HepG2 (cell line): ENCODE results near the gene TMEM129. TPM values are rescaled to one million over a fixed set of nuclear protein-coding genes. Genes with fewer than 3 reads are reported as not detected.

ENCODE experiments used
- ATAC-seq: fragments of 200-7000 bp; cut with Tn5 transposase; 3 replicates; pipeline ENCODE4 v1.9.1; 2020; ENCODE audit warnings: mild to moderate bottlenecking, moderate library complexity
- BruUV-seq: library from RNA; stranded (reverse); fragments of 400-500 nt; replicated peaks from 2 replicates; lab custom pipeline; 2021; lab: Mats Ljungman, UMichigan
- CTCF ChIA-PET: fragments of 300-600 bp; formaldehyde crosslinking; extraction: SDS; loops from one replicate; lab custom pipeline; 2021; ENCODE audit warnings: low total read pairs, inconsistent platforms, low intra/inter-chr PET ratio; lab: Yijun Ruan, JAX
- POLR2A ChIA-PET: fragments of 350-600 bp; sonication (Branson Sonifier 250); formaldehyde crosslinking; loops from one replicate; lab custom pipeline; 2020; ENCODE audit warnings: antibody characterized with exemption, inconsistent platforms; lab: Yijun Ruan, JAX
- DNase-seq: peaks from one replicate; pipeline ENCODE4 v3.0.0-alpha.2; 2015; ENCODE audit warnings: low spot score
- FAIRE-seq: peaks from 3 replicates; lab custom pipeline; 2011; peaks lifted over from hg19 to GRCh38; lab: Jason Lieb, UNC
- H2AFZ ChIP-seq: one replicate; pipeline ENCODE4 v1.6.1; 2011; ENCODE audit warnings: low read length, inconsistent platforms
- H3K27ac ChIP-seq: fragments of 300-600 bp; 3 replicates; pipeline ENCODE4 v1.8.0; 2011; ENCODE audit warnings: mixed run types, mild to moderate bottlenecking, mixed read lengths, low read length, inconsistent platforms; ENCODE audit not compliant: insufficient read depth; ENCODE audit errors: extremely low read length
- H3K27me3 ChIP-seq, 2 experiments: fragments of 200-600 bp in 1 of 2; 2 replicates in 1 of 2; 3 replicates in 1 of 2; pipeline versions ENCODE4 v1.6.0 to v1.8.0; 2011; ENCODE audit warnings: low read length in 2 of 2, mild to moderate bottlenecking in 2 of 2, moderate library complexity in 2 of 2, inconsistent platforms in 1 of 2; ENCODE audit not compliant: insufficient read depth in 2 of 2, control insufficient read depth in 1 of 2
- H3K36me3 ChIP-seq, 2 experiments: fragments of 200-600 bp in 1 of 2; replicated peaks in 1 of 2; 2 replicates in 1 of 2; 3 replicates in 1 of 2; pipeline versions ENCODE4 v1.5.1 to v1.8.0; 2011; ENCODE audit warnings: low read length in 2 of 2, inconsistent platforms in 1 of 2; ENCODE audit not compliant: insufficient read depth in 2 of 2, control insufficient read depth in 1 of 2
- H3K4me1 ChIP-seq: 2 replicates; pipeline ENCODE4 v1.5.1; 2012; ENCODE audit warnings: low read length, inconsistent platforms; ENCODE audit not compliant: insufficient read depth
- H3K4me2 ChIP-seq: 2 replicates; pipeline ENCODE4 v1.6.0; 2011; ENCODE audit warnings: low read depth, low read length, inconsistent platforms
- H3K4me3 ChIP-seq, 3 experiments: fragments of 200-600 bp in 1 of 3; sonication (generic), shearing (Covaris generic) in 1 of 3; replicated peaks in 1 of 3; 2 replicates each; pipeline ENCODE4 v1.5.1; 2011 to 2016; ENCODE audit warnings: low read length in 3 of 3, inconsistent platforms in 2 of 3, low read depth in 2 of 3, mild to moderate bottlenecking in 2 of 3, control low read depth in 1 of 3, mixed read lengths in 1 of 3; ENCODE audit not compliant: insufficient read depth in 1 of 3
- H3K79me2 ChIP-seq: one replicate; pipeline ENCODE4 v1.6.1; 2011; ENCODE audit warnings: low read length, inconsistent platforms; ENCODE audit not compliant: insufficient read depth
- H3K9ac ChIP-seq: 2 replicates; pipeline ENCODE4 v1.6.0; 2011; ENCODE audit warnings: mild to moderate bottlenecking, low read depth, low read length, inconsistent platforms; ENCODE audit not compliant: insufficient read depth
- H3K9me3 ChIP-seq: 2 replicates; pipeline ENCODE4 v1.5.1; 2012; ENCODE audit warnings: mild to moderate bottlenecking, low read length
- H4K20me1 ChIP-seq: 2 replicates; pipeline ENCODE4 v1.6.0; 2011; ENCODE audit warnings: inconsistent platforms, mild to moderate bottlenecking, low read length, moderate library complexity; ENCODE audit not compliant: insufficient read depth
- ARNT ChIP-seq: fragments of 450-650 bp; IDR thresholded peaks from 2 replicates; pipeline ENCODE4 v1.6.1; 2017
- CENPX ChIP-seq: sonication (generic); formaldehyde crosslinking; IDR thresholded peaks from 2 replicates; pipeline ENCODE4 v1.9.0; 2021; ENCODE audit warnings: mild to moderate bottlenecking, missing genetic modification reagents, moderate library complexity
- FOXA1 ChIP-seq, 2 experiments: fragments of 450-650 bp in 1 of 2; sonication (generic) in 1 of 2; formaldehyde crosslinking in 1 of 2; IDR thresholded peaks; 2 replicates each; pipeline versions ENCODE4 v1.4.0 to v1.6.1; 2016 to 2020; ENCODE audit warnings: missing genetic modification reagents in 1 of 2
- NCOA5 ChIP-seq: sonication (generic); formaldehyde crosslinking; IDR thresholded peaks from 2 replicates; pipeline ENCODE4 v1.4.0; 2020; ENCODE audit warnings: missing genetic modification reagents
- NCOR1 ChIP-seq: fragments of 200-600 bp; sonication (generic); IDR thresholded peaks from 2 replicates; pipeline ENCODE4 v1.7.0; 2017; ENCODE audit warnings: antibody characterized with exemption, low read length, borderline replicate concordance
- NFE2L1 ChIP-seq: sonication (generic); formaldehyde crosslinking; IDR thresholded peaks from 2 replicates; pipeline ENCODE4 v1.4.0; 2020; ENCODE audit warnings: missing genetic modification reagents, mild to moderate bottlenecking, borderline replicate concordance
- NONO ChIP-seq, 2 experiments: fragments of 450-650 bp in 1 of 2; sonication (generic) in 1 of 2; formaldehyde crosslinking in 1 of 2; IDR thresholded peaks in 1 of 2; conservative IDR thresholded peaks in 1 of 2; 2 replicates each; pipeline versions ENCODE4 v1.6.1 to v1.8.0; 2017 to 2022; ENCODE audit warnings: mild to moderate bottlenecking in 1 of 2, missing genetic modification reagents in 1 of 2, moderate library complexity in 1 of 2
- PLRG1 ChIP-seq: fragments of 450-650 bp; conservative IDR thresholded peaks from 2 replicates; pipeline ENCODE4 v1.6.1; 2016
- RBAK ChIP-seq: sonication (generic); formaldehyde crosslinking; IDR thresholded peaks from 2 replicates; pipeline ENCODE4 v1.5.1; 2020; ENCODE audit warnings: mild to moderate bottlenecking, missing genetic modification reagents
- RBM22 ChIP-seq: fragments of 200-400 bp; formaldehyde crosslinking; optimal IDR thresholded peaks from 2 replicates; pipeline ENCODE3; 2017; ENCODE audit warnings: mild to moderate bottlenecking, low read length, moderate library complexity
- RNF219 ChIP-seq: sonication (generic); formaldehyde crosslinking; IDR thresholded peaks from 2 replicates; pipeline ENCODE4 v1.5.0; 2020; ENCODE audit warnings: mild to moderate bottlenecking, missing genetic modification reagents
- SIX4 ChIP-seq: sonication (generic); formaldehyde crosslinking; IDR thresholded peaks from 2 replicates; pipeline ENCODE4 v1.4.0; 2020; ENCODE audit warnings: missing genetic modification reagents
- STAT5B ChIP-seq: sonication (generic); formaldehyde crosslinking; IDR thresholded peaks from 2 replicates; pipeline ENCODE4 v1.4.0; 2020; ENCODE audit warnings: missing genetic modification reagents
- ZBTB33 ChIP-seq: sonication (generic); formaldehyde crosslinking; IDR thresholded peaks from 2 replicates; pipeline ENCODE4 v1.4.0; 2020; ENCODE audit warnings: missing genetic modification reagents
- ZBTB39 ChIP-seq: sonication (generic); formaldehyde crosslinking; IDR thresholded peaks from 2 replicates; pipeline ENCODE4 v1.5.0; 2020; ENCODE audit warnings: missing genetic modification reagents
- ZNF383 ChIP-seq: sonication (generic); formaldehyde crosslinking; IDR thresholded peaks from 2 replicates; pipeline ENCODE4 v1.4.0; 2020; ENCODE audit warnings: missing genetic modification reagents, mild to moderate bottlenecking, borderline replicate concordance
- ZNF451 ChIP-seq: sonication (generic); formaldehyde crosslinking; IDR thresholded peaks from 2 replicates; pipeline ENCODE4 v1.5.0; 2020; ENCODE audit warnings: mild to moderate bottlenecking, missing genetic modification reagents
- ZNF484 ChIP-seq: sonication (generic); formaldehyde crosslinking; IDR thresholded peaks from 2 replicates; pipeline ENCODE4 v1.5.1; 2020; ENCODE audit warnings: mild to moderate bottlenecking, low read depth, missing genetic modification reagents, borderline replicate concordance
- ZNF639 ChIP-seq: conservative IDR thresholded peaks from 2 replicates; pipeline ENCODE4 v1.6.1; 2018; ENCODE audit warnings: missing genetic modification reagents
- WGBS: methylation state at CpG from one replicate; pipeline ENCODE4 v1.1.6; 2017; ENCODE audit warnings: low lambda C conversion rate; 5-methylcytosine and 5-hydroxymethylcytosine counted together
- in situ Hi-C: cut with HindIII; loops from 2 replicates; pipeline ENCODE4 v1.10.0; 2017; ENCODE audit warnings: low pct_unique_long_range_greater_than_20kb; ENCODE audit not compliant: extremely low pct_ligation_motif_present
- intact Hi-C: fragments of 100-400 bp; cut with micrococcal nuclease; formaldehyde crosslinking; loops from one replicate; pipeline ENCODE4 v1.10.0; 2022; ENCODE audit not compliant: unreplicated experiment
- polyA plus RNA-seq, 8 experiments: library from polyadenylated mRNA; depleted of rRNA in 3 of 8; stranded (reverse) in 7 of 8; unstranded in 1 of 8; fragments of >200 nt; fragmentation: Illumina TruSeq in 4 of 8; extraction: Trizol in 4 of 8; gene quantifications; 2 replicates each; pipeline versions ENCODE4 v1.2.1 to v1.2.3, GENCODE V29; 2011 to 2016; ENCODE audit warnings: low read depth in 4 of 8, missing spikeins in 1 of 8, mixed read lengths in 1 of 8; ENCODE audit not compliant: insufficient read depth in 1 of 8
- total RNA-seq, 5 experiments: library from RNA; depleted of rRNA; stranded (reverse); fragments of >200 nt; fragmentation: Illumina TruSeq; extraction: Trizol; gene quantifications; 2 replicates each; pipeline ENCODE4 v1.2.3, GENCODE V29; 2016; ENCODE audit warnings: low read depth in 1 of 5

TMEM129 gene
- total and polyA plus RNA-seq, 2 of the 13 experiments (the other 11 are each of a cell fraction or from before 2014, with no cell fraction given): 19.0 to 25.8 TPM

GRCh38 chr4:1670279-1670678, 50.8 kb downstream of the TMEM129 start:
- H3K4me1 ChIP-seq: no peaks in the 10 kb centered on the region
- no peaks in the 10 kb centered on the region for H3K79me2 ChIP-seq
- H3K36me3 ChIP-seq: no peaks in the 10 kb centered on the region
- no peak for ATAC-seq
- no peak for DNase-seq
- no peaks in the 10 kb centered on the region for H4K20me1 ChIP-seq
- no peaks in the 10 kb centered on the region for H3K9me3 ChIP-seq
- in situ Hi-C loops: no loop called here
- no peak overlapping the region for H2AFZ ChIP-seq
- BruUV-seq: no TSS peak
- FAIRE-seq: no peak
- no peak overlapping the region for H3K4me2 ChIP-seq
- no peak for TF ChIP-seq NCOR1
- no peak for TF ChIP-seq SIX4 (CRISPR knock-in tag)
- no peak for TF ChIP-seq RNF219 (CRISPR knock-in tag)
- no peak for TF ChIP-seq NONO (IDR thresholded peaks at IDR 0.05)
- no peak for TF ChIP-seq NONO (CRISPR knock-in tag; conservative IDR thresholded peaks at IDR 0.05)
- no peak for TF ChIP-seq NCOA5 (CRISPR knock-in tag)
- no peak for TF ChIP-seq ZNF451 (CRISPR knock-in tag)
- no peak for TF ChIP-seq ZNF383 (CRISPR knock-in tag)
- no peak for TF ChIP-seq ZNF639
- no peak for TF ChIP-seq NFE2L1
- TF ChIP-seq PLRG1: no peak
- TF ChIP-seq FOXA1 (IDR thresholded peaks at IDR 0.05): no peak
- no peak for TF ChIP-seq FOXA1 (CRISPR knock-in tag; IDR thresholded peaks at IDR 0.05)
- no peak for TF ChIP-seq ZBTB39 (CRISPR knock-in tag)
- no peak for TF ChIP-seq ARNT
- TF ChIP-seq RBM22: no peak
- TF ChIP-seq RBAK (CRISPR knock-in tag): no peak
- TF ChIP-seq STAT5B (CRISPR knock-in tag): no peak
- TF ChIP-seq ZBTB33 (CRISPR knock-in tag): no peak
- no peak for TF ChIP-seq ZNF484
- TF ChIP-seq CENPX (CRISPR knock-in tag): no peak
- no CpG with 5 or more reads among the region's 11 CpGs for WGBS
- H3K9ac ChIP-seq: no peak overlapping the region
- ChIA-PET CTCF (no interaction called here), POLR2A (no interaction called here)
- no peak overlapping the region for H3K4me3 ChIP-seq
- peaks cover 1 to 4% of the 10 kb centered on the region in 2 experiments; a peak in 2 of 5 replicates for H3K27me3 ChIP-seq
- no peak overlapping the region for H3K27ac ChIP-seq
- intact Hi-C loops: no loop called here
